H7 (cell line): Measurements from ENCODE around the gene ABHD17B. TPM values are rescaled to one million over a fixed set of nuclear protein-coding genes. Genes with fewer than 3 reads are reported as not detected.

ENCODE experiments used
- DNase-seq: peaks from one replicate; pipeline ENCODE4 v3.0.0; 2012
- H3K27me3 ChIP-seq: 2 replicates; pipeline ENCODE4 v1.6.0; 2011; ENCODE audit warnings: mild to moderate bottlenecking, low read length; ENCODE audit not compliant: control insufficient read depth, insufficient read depth
- H3K36me3 ChIP-seq: replicated peaks from 2 replicates; pipeline ENCODE4 v1.5.1; 2011; ENCODE audit warnings: low read length; ENCODE audit not compliant: control insufficient read depth, insufficient read depth
- H3K4me3 ChIP-seq: 2 replicates; pipeline ENCODE4 v1.5.1; 2011; ENCODE audit warnings: low read depth, mild to moderate bottlenecking, control low read depth, low read length, moderate library complexity; ENCODE audit not compliant: insufficient read depth
- total RNA-seq: library from RNA; depleted of rRNA; stranded (reverse); fragments of >200 nt; shearing (Covaris generic); gene quantifications from 2 replicates; pipeline ENCODE4 v1.2.3, GENCODE V29; 2014

ABHD17B gene
- total RNA-seq, 1 experiment from 2014 or later = 76.8 TPM

DNA sequence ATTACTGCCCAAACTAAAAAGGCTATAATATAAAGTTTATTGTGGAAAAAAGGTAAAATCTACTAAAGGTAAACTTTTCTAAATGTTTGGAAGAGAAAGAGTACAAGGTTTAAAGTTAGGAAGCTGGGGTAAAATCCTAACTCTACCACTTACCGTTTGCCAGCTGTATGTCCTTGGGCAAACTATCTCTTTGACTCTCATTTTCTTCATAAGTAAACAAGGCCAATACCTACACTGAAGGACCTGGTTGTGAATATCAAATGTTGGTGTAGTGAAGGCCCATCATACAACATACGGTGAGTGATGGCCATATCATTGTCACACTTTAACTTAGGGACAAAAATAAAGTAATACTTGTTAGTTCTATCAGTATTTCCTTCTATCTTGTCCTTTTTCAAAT is 34.9 kb downstream of the ABHD17B start:
- Histone ChIP-seq H3K27me3 (no peaks in the 10 kb centered on the region), H3K4me3 (no peak overlapping the region), H3K36me3 (peaks cover 4% of the 10 kb centered on the region; the same call in 1 of the 2 replicates)
- DNase-seq = no peak

DNA sequence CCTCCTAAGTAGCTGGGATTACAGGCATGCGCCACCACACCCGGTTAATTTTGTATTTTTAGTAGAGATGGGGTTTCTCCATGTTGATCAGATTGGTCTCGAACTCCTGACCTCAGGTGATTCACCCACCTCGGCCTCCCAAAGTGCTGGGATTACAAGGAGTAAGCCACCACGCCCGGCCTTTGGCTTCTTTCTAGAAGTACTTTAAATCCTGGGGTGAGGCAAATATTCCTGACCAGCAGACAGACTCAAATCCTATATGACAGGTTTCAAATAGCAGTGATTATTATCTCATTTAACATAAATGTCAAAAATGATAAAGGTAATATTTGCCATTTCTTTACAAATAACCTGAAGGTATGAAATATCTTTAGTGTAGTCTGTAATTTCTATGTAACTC is 35.6 kb downstream of the ABHD17B start:
- no peak overlapping the region for H3K4me3 ChIP-seq

DNA sequence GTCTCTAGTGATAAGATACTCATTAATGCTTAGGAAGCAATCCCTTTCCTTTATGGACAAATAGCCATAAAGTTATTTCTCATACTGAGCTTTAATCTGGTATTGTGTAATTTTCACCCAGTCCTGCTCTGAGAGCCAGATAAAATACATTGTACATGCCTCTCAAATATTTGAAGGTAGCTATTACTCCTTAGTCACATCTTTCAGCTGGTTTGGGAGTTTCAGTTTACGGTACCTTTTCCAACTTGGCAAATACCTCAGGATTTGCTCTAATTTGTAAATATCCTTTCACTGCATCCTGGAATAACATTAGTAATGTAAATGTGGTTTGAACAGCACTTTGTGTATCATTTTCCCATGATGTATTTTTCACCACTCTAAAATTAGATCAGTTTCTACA is 47.4 kb downstream of the ABHD17B start:
- no peak for DNase-seq

More for the DNA sequence above, 35.6 kb downstream of the ABHD17B start:
- Histone ChIP-seq H3K36me3 (peaks cover 4% of the 10 kb centered on the region; the same call in 1 of the 2 replicates), H3K27me3 (no peaks in the 10 kb centered on the region)
- no peak for DNase-seq

DNA sequence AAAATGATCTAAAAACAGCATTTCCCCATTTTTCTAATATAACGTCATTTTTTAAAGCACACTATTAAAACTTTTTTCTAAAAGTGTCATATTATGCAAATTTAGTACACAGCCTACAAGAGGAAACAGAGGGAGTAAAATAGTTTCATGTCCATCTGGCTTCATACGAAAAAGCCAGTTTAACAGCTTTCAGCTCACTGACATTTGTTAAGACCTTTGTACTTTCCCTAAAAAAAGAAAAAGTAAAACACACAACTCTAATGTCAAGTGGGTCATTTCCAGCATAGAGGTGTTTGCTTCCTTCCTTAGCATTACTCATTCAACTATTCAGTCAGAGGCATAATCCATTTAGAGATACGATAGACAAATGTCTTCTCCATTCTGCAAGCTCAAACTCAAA is 49.4 kb downstream of the ABHD17B start:
- H3K27me3 ChIP-seq = no peaks in the 10 kb centered on the region
- H3K36me3 ChIP-seq = no peaks in the 10 kb centered on the region
- H3K4me3 ChIP-seq = no peak overlapping the region
- DNase-seq = no peak

More for the DNA sequence above, 47.4 kb downstream of the ABHD17B start:
- Histone ChIP-seq H3K36me3 (peaks cover 4% of the 10 kb centered on the region), H3K27me3 (no peaks in the 10 kb centered on the region), H3K4me3 (no peak overlapping the region)

DNA sequence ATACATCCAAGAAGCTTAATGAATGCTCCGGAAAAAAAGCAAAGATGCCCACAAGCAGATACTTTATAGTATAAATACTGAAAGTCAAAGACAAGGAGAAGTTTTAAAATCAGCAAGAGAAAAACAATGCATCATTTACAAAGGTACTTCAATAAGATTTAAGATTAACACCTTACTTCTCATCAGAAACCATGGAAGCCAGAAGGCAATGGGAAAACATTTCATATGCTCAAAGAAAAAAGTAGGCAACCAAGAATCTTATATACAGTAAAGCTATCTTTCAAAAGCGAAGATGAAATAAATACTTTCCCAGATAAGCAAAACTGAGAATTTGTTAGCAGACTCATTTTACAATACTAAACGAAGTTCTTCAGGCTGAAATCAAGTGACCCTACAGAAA is 51.1 kb downstream of the ABHD17B start:
- H3K36me3 ChIP-seq = no peaks in the 10 kb centered on the region
- no peak overlapping the region for H3K4me3 ChIP-seq
- DNase-seq = no peak

DNA sequence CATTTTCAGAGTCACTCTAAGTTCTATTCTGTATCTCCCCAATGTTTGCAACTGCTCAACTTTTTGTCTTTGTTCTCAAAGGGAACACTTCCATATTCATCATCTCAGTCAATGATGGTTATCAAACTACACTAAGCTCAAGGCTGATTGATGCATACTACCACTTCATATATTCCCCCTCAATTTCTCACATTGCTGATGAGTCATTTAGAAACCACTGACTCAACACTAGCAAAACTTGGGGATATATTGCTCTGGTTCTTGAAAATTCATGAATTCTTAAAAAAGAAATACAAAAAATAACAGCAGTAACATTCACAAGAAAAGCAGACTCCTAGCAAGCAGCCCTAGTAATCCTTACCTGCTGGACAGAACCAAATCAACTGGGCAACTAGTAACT is 52.2 kb downstream of the ABHD17B start:
- no peak for DNase-seq
- no peaks in the 10 kb centered on the region for H3K27me3 ChIP-seq
- H3K36me3 ChIP-seq = no peaks in the 10 kb centered on the region
- H3K4me3 ChIP-seq = no peak overlapping the region

More for the DNA sequence above, 51.1 kb downstream of the ABHD17B start:
- no peaks in the 10 kb centered on the region for H3K27me3 ChIP-seq

DNA sequence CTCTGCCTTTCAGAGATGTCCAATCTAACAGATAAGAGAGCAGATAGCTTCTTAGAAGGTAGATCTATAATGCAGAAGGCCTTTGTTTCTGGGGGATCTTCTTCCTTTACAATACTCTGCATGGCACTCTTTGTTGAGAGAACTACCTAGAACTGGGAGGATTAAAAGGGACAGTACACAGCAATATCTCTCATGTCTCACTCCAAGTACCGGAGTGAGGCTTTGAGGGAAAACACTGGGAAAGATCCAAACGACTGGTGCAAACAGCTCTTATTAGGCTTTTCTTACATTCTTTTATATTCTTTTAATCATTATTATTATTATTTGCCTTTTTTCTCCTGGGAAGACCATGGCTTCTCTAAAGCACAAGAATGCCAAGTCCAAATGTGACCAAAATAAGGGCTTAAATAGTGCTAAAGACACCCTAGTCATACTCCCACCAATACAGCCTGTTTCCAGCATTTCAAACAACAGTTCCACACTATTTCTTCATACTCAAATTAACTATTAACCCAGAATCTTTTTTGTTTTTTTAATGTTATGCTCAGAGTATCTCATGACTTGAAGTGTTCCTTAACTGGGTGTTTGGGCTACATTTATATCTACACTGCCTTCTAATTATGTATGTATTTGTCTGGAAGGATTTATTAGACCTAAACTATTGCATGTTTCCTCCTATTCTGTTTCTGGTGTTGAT is 52.7 kb downstream of the ABHD17B start:
- Histone ChIP-seq H3K36me3 (no peaks in the 10 kb centered on the region), H3K27me3 (no peaks in the 10 kb centered on the region), H3K4me3 (no peak overlapping the region)
- no peak for DNase-seq

DNA sequence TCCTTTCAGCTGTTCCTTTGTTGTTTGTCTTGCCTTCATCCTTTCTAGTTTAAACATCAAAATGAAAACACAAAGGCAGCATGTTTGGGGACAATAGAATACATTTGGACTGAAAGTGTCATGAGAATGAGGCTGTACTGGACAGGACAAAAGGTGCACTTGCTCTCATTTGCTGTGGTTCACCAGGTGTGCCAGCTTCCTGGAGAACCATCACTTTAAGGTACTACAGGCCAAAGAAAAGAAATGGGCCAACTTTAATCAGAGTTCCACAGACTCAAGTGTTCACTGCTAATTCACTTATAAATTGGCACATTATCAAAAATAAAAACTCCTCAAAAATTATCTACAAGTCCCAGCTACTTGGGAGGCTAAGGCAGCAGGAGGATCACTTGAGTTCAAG is 53.8 kb downstream of the ABHD17B start:
- Histone ChIP-seq H3K27me3 (no peaks in the 10 kb centered on the region), H3K36me3 (no peaks in the 10 kb centered on the region), H3K4me3 (no peak overlapping the region)
- DNase-seq = no peak

DNA sequence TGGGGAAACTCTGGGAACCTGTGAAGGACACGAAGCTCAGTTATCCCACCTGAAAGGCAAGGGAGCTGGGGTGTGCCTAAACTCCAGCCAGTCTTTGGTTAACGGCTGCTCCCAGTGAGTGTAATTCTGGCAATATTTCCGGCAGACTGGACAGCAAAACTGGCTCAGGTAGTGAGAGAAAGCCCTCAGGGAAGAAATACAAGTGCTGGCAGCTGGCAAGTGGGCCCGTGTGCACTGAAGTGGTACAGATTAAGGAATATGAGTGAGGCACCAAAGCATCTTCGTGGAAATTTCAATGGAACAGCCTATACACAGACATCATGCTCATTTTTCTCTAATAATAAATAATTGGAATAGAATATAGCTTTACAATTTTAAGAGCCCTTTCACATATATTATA is 56.2 kb downstream of the ABHD17B start:
- H3K4me3 ChIP-seq = no peak overlapping the region
- DNase-seq = no peak
- H3K36me3 ChIP-seq = no peaks in the 10 kb centered on the region
- H3K27me3 ChIP-seq = no peaks in the 10 kb centered on the region

DNA sequence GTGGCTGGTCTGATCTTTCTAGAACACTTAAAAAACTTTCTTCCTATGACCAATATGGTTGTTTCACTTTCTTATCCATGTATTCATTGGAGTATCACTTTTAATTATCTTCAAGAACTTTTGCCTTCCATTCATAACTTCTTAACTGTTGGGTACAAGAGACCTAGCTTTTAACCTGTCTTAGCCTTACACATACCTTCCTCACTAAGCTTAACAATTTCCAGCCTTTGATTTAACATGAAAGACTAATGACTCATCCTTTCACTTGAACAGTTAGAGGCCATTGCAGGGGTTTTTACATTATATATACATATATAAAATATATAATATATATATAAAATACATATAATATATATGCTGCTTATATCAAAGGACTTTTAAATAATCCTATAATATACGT is 57.9 kb downstream of the ABHD17B start:
- no peak for DNase-seq
- no peak overlapping the region for H3K4me3 ChIP-seq
- no peaks in the 10 kb centered on the region for H3K36me3 ChIP-seq
- H3K27me3 ChIP-seq = no peaks in the 10 kb centered on the region

DNA sequence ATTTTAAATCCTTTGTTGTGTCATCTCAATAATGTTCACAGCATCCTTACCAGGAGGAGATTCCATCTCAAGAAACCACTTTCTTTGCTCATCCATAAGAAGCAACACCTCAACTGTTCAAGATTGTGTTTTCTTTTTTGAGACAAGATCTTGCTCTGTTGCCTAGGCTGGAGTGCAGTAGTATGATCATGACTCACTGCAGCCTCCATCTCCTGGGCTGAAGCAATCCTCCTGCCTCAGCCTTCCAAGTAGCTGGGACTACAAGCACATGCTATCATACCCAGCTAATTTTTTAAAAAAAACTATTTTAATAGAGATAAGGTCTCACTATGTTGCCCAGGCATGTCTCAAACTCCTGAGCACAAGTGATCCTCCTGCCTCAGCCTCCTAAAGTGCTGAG is 60.0 kb downstream of the ABHD17B start:
- Histone ChIP-seq H3K4me3 (no peak overlapping the region), H3K36me3 (no peaks in the 10 kb centered on the region), H3K27me3 (no peaks in the 10 kb centered on the region)
- DNase-seq = no peak

DNA sequence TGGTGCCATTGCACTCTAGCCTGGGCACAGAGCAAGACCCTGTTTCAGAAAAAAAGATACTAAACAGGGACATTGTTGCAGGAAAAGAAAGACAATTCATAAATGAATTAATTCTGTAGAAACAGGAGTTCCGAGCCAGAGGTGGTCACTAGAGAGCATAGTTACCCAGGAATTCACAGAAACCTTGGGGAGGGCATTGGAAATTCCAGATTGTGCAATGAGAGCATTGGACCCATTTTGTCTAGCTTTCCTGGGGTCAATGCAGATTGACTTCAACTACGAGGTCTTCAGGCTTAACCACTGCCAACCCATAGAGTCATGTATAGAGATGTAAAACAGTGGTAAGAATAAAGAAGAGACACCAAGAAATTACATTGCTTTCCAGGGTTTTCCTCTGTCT is 63.1 kb downstream of the ABHD17B start:
- Histone ChIP-seq H3K4me3 (no peak overlapping the region), H3K27me3 (no peaks in the 10 kb centered on the region), H3K36me3 (no peaks in the 10 kb centered on the region)
- no peak for DNase-seq

DNA sequence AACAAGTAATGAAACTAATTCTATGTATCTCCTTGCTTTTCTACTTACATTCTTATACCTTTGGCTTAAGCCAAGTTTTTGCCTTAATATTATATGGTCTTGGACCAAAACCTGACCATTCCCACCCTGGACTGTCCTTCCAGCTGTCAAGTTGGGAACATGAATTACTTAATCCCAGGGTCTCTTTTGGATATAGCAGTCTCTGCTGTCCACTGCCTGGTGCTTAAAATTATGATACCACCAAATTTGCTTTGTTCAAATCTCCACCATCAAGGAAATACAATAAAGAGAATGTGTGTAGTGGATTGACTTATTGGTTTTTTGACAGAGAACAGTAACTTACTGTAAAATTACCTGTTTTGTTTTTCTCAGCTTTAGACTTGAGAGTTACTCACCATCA is 66.2 kb downstream of the ABHD17B start:
- Histone ChIP-seq H3K27me3 (no peaks in the 10 kb centered on the region), H3K4me3 (no peak overlapping the region), H3K36me3 (no peaks in the 10 kb centered on the region)
- no peak for DNase-seq

DNA sequence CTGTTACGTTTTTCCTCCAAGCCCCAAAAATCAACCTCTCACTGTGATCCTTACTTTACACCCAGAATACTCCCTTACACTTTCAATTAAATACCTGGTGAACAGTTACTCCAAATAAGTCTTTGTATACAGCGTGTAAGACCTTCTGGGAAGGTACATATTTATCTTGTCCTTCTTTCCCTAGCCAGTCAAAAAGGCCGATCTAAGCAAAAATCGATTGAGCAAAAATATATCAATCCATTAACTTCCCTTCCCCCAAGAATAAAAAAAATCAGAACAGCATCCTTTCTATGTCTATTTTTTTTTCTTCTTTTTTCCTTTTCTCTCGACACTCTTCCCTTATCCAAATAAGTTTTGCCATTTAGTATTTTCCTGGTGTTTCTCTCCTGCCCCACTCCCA is 71.3 kb downstream of the ABHD17B start:
- H3K4me3 ChIP-seq = no peak overlapping the region
- DNase-seq = no peak
- no peaks in the 10 kb centered on the region for H3K27me3 ChIP-seq
- no peaks in the 10 kb centered on the region for H3K36me3 ChIP-seq

DNA sequence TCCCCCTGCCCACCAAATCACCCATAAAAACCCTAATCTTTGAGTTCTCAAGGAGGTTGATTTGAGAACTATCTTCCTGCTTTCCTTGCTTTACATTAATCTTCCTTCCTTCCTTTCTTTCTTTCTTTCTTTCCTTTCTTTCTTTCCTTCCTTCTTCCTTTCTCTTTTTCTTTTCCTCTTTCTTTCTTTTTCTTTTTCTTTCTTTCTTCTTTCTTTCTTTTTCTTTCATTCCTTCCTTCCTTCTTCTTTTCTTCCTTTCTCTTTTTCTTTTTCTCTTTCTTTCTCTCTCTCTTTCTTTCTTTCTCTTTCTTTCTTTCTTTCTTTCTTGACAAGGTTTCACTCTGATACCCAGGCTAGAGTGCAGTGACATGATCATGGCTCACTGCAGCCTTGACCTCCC is 75.4 kb downstream of the ABHD17B start:
- Histone ChIP-seq H3K4me3 (no peak overlapping the region), H3K36me3 (no peaks in the 10 kb centered on the region)
- DNase-seq = no peak

DNA sequence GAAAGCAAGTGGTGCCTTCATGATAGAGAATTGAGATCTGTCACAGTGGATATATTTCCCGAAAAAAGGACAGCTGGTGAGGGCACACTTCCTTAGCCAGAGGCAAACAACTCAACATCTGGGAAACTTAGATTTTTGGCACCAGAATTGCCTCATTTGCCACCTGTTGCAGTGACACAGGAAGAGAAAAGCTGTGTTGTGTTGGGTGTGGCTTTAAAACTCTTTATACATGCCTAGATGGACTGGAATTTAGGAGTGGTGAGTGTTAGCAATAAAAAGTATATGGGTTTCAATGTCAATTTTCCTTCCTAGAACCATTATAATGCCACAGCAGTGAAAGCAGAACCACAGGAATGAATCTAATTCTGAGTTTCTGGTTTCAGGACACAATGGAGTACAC is 80.1 kb downstream of the ABHD17B start:
- Histone ChIP-seq H3K27me3 (no peaks in the 10 kb centered on the region), H3K4me3 (no peak overlapping the region), H3K36me3 (no peaks in the 10 kb centered on the region)
- DNase-seq = no peak

More for the DNA sequence above, 75.4 kb downstream of the ABHD17B start:
- H3K27me3 ChIP-seq = no peaks in the 10 kb centered on the region
